ENCODE results near the gene RNF44. TPM values are rescaled to one million over a fixed set of nuclear protein-coding genes. Genes with fewer than 3 reads are reported as not detected.

RNF44 gene
- total RNA-seq, 3 donors from 2014 or later (not counting 1 experiment from before 2014, with no cell fraction given), result 297 to 394 (median 359) TPM

DNA sequence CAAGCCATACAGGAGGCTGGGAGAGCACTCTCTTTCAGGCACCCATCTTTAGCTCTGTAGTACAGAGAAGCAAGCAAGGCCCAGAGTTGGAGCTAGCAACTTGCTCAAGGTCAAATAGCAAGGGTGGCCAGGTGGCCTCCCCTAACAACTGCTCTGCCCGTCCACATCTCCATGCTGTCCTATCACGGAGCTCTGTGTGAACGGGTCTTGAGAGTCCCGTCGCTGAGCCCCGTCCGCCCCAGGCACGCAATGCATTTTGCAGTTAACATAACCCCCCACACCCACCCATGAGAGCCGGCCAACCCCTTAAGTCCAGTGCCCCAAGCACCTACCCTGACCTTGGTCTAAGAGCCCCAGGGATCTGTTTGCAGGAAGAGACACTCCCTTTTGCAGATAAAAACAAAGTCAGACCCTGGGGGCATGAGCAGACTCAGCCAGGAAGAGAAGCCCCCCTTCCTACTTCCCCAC is 1.5 kb downstream of the RNF44 start:
- H3K27me3 ChIP-seq (ENCODE audit: control insufficient read depth, insufficient read depth, low read length), result no peaks in the 10 kb centered on the region
- Mint-ChIP-seq H3K9me3 (no peaks in the 10 kb centered on the region), H3K4me3 (peak overlapping the region; percentile 98), H3K27me3 (ENCODE audit: low read depth in 2 of 2) (no peaks in the 10 kb centered on the region), H3K27ac (peak overlapping the region; percentile 99 to 100), H3K36me3 (no peaks in the 10 kb centered on the region), H3K4me1 (peaks cover 71 to 74% of the 10 kb centered on the region in 2 donors)
- H3K36me3 ChIP-seq (ENCODE audit: control insufficient read depth, insufficient read depth, low read length), result peaks cover 20% of the 10 kb centered on the region
- under 1% methylated on average over 9 of the region's 9 CpGs for WGBS (ENCODE audit: insufficient coverage)
- H3K9me3 ChIP-seq (ENCODE audit: control insufficient read depth, insufficient read depth, low read length), result no peaks in the 10 kb centered on the region
- intact Hi-C loops (cut with micrococcal nuclease), result loop anchor here (1.0 to 2.0 kb wide), 3 partner anchors 8 to 147 kb away; partner anchors contain the start of genes CLTB, HIGD2A and NOP16
- no peak for DNase-seq
- TF ChIP-seq, protein P1, sequence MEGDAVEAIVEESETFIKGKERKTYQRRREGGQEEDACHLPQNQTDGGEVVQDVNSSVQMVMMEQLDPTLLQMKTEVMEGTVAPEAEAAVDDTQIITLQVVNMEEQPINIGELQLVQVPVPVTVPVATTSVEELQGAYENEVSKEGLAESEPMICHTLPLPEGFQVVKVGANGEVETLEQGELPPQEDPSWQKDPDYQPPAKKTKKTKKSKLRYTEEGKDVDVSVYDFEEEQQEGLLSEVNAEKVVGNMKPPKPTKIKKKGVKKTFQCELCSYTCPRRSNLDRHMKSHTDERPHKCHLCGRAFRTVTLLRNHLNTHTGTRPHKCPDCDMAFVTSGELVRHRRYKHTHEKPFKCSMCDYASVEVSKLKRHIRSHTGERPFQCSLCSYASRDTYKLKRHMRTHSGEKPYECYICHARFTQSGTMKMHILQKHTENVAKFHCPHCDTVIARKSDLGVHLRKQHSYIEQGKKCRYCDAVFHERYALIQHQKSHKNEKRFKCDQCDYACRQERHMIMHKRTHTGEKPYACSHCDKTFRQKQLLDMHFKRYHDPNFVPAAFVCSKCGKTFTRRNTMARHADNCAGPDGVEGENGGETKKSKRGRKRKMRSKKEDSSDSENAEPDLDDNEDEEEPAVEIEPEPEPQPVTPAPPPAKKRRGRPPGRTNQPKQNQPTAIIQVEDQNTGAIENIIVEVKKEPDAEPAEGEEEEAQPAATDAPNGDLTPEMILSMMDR (IDR thresholded peaks at IDR 0.05), result no peak
- no peak for ATAC-seq
- peaks cover 74% of the 10 kb centered on the region for H3K4me1 ChIP-seq (ENCODE audit: control insufficient read depth, insufficient read depth, low read length)
- peak overlapping the region; percentile 100 for H3K27ac ChIP-seq (ENCODE audit: low read length)
- H3K4me3 ChIP-seq (ENCODE audit: low read length), result peak overlapping the region; percentile 98

DNA sequence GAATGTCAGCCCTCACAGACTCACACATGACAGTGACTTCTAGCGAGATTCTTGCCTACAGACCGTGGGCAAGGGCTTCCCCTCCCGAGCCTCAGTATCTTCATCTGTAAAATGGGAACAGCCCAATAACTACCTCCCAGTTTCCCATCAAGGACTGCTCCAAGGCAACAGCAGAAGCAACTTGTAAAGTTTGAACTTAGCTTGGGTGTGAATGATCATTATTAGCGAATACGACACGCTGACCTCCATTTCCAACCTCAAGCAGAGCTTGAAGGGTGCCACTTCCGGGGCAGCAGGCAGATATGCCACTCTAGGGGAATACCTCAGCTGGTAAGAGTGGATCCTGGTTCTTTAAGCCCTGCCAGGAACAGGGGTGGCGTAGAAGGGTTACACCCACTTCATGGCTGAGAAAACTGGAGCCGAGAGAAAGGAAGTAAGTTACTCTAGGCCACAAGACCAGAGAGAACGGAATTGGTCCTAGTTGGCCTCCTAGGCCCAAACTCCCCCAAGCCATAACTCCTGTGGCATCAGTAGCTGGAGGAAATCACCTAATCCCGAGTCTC is 2.0 kb downstream of the RNF44 start:
- peak overlapping the region; percentile 98 for H3K4me3 Mint-ChIP-seq
- H3K9me3 ChIP-seq (ENCODE audit: control insufficient read depth, insufficient read depth, low read length), result no peaks in the 10 kb centered on the region
- peak overlapping the region; percentile 98 for H3K4me3 ChIP-seq (ENCODE audit: low read length)
- peak overlapping the region; percentile 99 to 100 for H3K27ac Mint-ChIP-seq
- no peaks in the 10 kb centered on the region for H3K27me3 Mint-ChIP-seq (ENCODE audit: low read depth in 2 of 2)
- H3K36me3 Mint-ChIP-seq, result no peaks in the 10 kb centered on the region
- TF ChIP-seq, protein P1 (IDR thresholded peaks at IDR 0.05), result no peak
- intact Hi-C loops (cut with micrococcal nuclease), result loop anchor here (1.0 kb wide), 1 partner anchor 8 kb away; no protein-coding TSS in a partner anchor
- H3K9me3 Mint-ChIP-seq, result no peaks in the 10 kb centered on the region
- peaks cover 24% of the 10 kb centered on the region for H3K36me3 ChIP-seq (ENCODE audit: control insufficient read depth, insufficient read depth, low read length)
- H3K4me1 Mint-ChIP-seq, result peaks cover 66 to 69% of the 10 kb centered on the region in 2 donors
- H3K27ac ChIP-seq (ENCODE audit: low read length), result peak overlapping the region; percentile 100
- peaks cover 74% of the 10 kb centered on the region for H3K4me1 ChIP-seq (ENCODE audit: control insufficient read depth, insufficient read depth, low read length)
- whole genome bisulfite sequencing (ENCODE audit: insufficient coverage), result 4% methylated on average over 11 of the region's 11 CpGs
- ATAC-seq (peak in 1 of 3 donors; percentile 4), DNase-seq (peak; percentile 45 to 81)
- no peaks in the 10 kb centered on the region for H3K27me3 ChIP-seq (ENCODE audit: control insufficient read depth, insufficient read depth, low read length)

DNA sequence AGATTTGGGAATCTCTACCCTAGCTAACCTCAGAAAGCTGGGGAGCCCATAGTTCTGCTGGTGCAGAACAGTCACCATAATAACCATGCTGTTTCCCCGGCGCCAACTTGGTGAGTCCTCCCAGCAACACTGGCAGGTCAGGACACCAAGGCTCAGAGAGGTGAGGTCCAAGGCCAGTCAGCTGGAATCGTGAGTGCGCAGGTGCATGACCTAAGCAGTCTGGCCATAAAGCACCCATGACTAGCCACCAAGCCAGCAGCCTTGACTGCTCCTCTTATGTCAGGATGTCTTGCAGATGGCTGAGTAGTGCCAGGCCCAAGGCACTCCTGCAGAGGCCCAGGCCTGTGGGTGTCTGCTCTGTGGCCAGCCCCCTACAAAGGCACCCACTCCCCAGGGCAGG is 2.6 kb downstream of the RNF44 start:
- Mint-ChIP-seq H3K27me3 (ENCODE audit: low read depth in 2 of 2) (no peaks in the 10 kb centered on the region), H3K4me1 (peaks cover 64 to 68% of the 10 kb centered on the region in 2 donors), H3K9me3 (no peaks in the 10 kb centered on the region), H3K27ac (peak overlapping the region; percentile 99 to 100), H3K36me3 (no peaks in the 10 kb centered on the region), H3K4me3 (peak overlapping the region; percentile 98)
- peak in 1 of 2 donors; percentile 33 for DNase-seq
- H3K27me3 ChIP-seq (ENCODE audit: control insufficient read depth, insufficient read depth, low read length), result no peaks in the 10 kb centered on the region
- H3K27ac ChIP-seq (ENCODE audit: low read length), result peak overlapping the region; percentile 100
- H3K4me1 ChIP-seq (ENCODE audit: control insufficient read depth, insufficient read depth, low read length), result peaks cover 71% of the 10 kb centered on the region
- intact Hi-C loops (cut with micrococcal nuclease), result loop anchor here (1.0 kb wide), 1 partner anchor 9 kb away; no protein-coding TSS in a partner anchor
- no peak for ATAC-seq
- H3K9me3 ChIP-seq (ENCODE audit: control insufficient read depth, insufficient read depth, low read length), result no peaks in the 10 kb centered on the region
- peaks cover 27% of the 10 kb centered on the region for H3K36me3 ChIP-seq (ENCODE audit: control insufficient read depth, insufficient read depth, low read length)
- TF ChIP-seq, protein P1 (IDR thresholded peaks at IDR 0.05), result no peak
- H3K4me3 ChIP-seq (ENCODE audit: low read length), result peak overlapping the region; percentile 98
- 44% methylated on average over 4 of the region's 4 CpGs for WGBS (ENCODE audit: insufficient coverage)

Data from natural killer cell (primary cell).